Measurements from ENCODE around the gene CNIH1. TPM values are rescaled to one million over a fixed set of nuclear protein-coding genes. Genes with fewer than 3 reads are reported as not detected.
"Not testable (repeated sequence)": the region's sequence is repeated elsewhere in the genome, so short reads cannot be mapped to it uniquely, and the experiment has no call there.

CNIH1 gene
- total and polyA plus RNA-seq, 11 donors, result 40.3 to 190 (median 94.5) TPM

- Histone ChIP-seq H3K9me3 (no peaks in the 10 kb centered on the region), H3K27ac (no peak overlapping the region), H3K4me1 (peaks cover 0 to 21% (median 2%) of the 10 kb centered on the region in 12 donors), H3K4me3 (no peak overlapping the region), H3K27me3 (no peaks in the 10 kb centered on the region), H3K36me3 (no peaks in the 10 kb centered on the region)
- 82 to 97% (median 85%) methylated on average over 4 of the region's 4 CpGs for WGBS, 4 donors
- TF ChIP-seq CTCF (IDR thresholded peaks at IDR 0.05) (no peak), POLR2A (IDR thresholded peaks at IDR 0.05) (no peak)
- intact Hi-C loops (cut with DNase I), result no loop called here
- DNase-seq (no peak), ATAC-seq (no peak)
These were observed 45.9 kb downstream of the CNIH1 start for GRCh38 chr14:54395284-54395683.

GRCh38 chr14:54394596-54394995 is 46.6 kb downstream of the CNIH1 start:
- H3K4me1 ChIP-seq, result peaks cover 0 to 21% (median 2%) of the 10 kb centered on the region in 12 donors
- H3K36me3 ChIP-seq, result no peaks in the 10 kb centered on the region
- no peak overlapping the region for H3K27ac ChIP-seq
- ATAC-seq, result no peak
- 96 to 98% (median 97%) methylated on average over 20 to 27 of the region's 27 CpGs for WGBS, 4 donors
- H3K9me3 ChIP-seq, result no peaks in the 10 kb centered on the region
- H3K4me3 ChIP-seq, result no peak overlapping the region
- intact Hi-C loops (cut with DNase I), result no loop called here
- TF ChIP-seq CTCF (IDR thresholded peaks at IDR 0.05), result no peak
- no peak for TF ChIP-seq POLR2A (IDR thresholded peaks at IDR 0.05)
- H3K27me3 ChIP-seq, result no peaks in the 10 kb centered on the region
- no peak for DNase-seq

DNA sequence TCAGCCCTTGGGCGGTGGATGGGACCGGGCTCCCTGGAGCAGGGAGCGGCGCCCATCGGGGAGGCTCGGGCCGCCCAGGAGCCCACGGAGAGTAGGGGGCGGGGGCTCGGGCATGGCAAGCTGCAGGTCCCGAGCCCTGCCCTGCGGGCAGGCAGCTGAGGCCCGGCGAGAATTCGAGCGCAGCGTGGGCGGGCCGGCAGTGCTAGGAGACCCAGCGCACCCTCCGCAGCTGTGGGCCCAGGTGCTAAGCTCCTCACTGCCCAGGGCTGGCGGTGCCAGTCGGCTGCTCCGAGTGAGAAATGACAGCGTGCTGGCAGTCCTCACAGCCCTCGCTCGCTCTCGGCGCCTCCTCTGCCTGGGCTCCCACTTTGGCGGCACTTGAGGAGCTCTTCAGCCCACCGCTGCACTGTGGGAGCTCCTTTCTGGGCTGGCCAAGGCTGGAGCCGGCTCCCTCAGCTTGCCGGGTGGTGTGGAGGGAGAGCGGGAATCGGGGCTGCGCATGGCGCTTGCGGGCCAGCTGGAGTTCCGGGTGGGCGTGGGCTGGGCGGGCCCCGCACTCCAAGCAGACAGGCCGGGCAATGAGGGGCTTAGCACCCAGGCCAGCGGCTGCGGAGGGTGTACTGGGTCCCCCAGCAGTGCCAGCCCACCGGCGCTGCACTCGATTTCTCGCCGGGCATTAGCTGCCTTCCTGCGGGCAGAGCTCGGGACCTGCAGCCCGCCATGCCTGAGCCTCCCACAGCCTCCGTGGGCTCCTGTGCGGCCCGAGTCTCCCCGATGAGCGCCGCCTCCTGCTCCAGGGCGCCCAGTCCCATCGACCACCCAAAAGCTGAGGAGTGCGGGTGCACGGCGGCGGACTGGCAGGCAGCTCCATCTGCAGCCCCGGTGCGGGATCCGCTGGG is 47.9 kb downstream of the CNIH1 start:
- H3K27ac ChIP-seq; intact Hi-C loops (cut with DNase I); H3K9me3 ChIP-seq; H3K27me3 ChIP-seq; H3K4me3 ChIP-seq; DNase-seq; H3K36me3 ChIP-seq; ATAC-seq: not testable (repeated sequence)
- peaks cover 0 to 14% (median 2%) of the 10 kb centered on the region in 12 donors for H3K4me1 ChIP-seq
- 93 to 97% (median 95%) methylated on average over 14 to 68 of the region's 68 CpGs for WGBS, 4 donors

DNA sequence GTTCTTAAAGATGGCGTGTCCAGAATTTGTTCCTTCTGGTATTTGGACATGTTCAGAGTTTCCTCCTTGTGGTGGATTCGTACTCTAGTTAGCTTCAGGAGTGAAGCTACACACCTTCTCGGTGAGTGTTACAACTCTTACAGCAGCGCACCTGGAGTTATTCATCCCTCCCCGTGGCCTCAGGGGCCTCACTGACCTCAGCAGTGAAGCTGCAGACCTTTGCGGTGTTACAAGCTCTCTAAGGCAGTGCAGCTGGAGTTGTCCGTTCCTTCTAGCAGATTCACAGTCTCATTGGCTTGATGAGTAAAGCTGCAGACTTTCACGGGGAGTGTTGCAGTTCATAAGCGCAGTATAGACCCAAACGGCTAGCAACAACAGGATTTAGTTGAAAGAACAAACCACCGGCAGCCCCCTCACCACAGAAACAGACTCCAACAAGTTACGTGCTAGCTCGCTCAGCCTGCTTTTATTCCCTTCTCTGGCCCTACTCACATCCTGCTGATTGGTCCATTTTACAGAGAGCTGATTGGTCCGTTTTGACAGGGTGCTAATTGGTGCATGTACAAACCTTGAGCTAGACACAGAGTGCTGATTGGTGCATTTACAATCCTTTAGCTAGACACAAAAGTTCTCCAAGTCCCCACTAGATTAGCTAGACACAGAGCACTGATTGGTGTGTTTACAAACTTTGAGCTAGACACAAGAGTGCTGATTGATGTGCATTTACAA is 48.9 kb downstream of the CNIH1 start:
- TF ChIP-seq CTCF (IDR thresholded peaks at IDR 0.05) (no peak), POLR2A (IDR thresholded peaks at IDR 0.05) (no peak)
- no peaks in the 10 kb centered on the region for H3K27me3 ChIP-seq
- H3K4me3 ChIP-seq, result no peak overlapping the region
- intact Hi-C loops (cut with DNase I), result no loop called here
- H3K9me3 ChIP-seq, result no peaks in the 10 kb centered on the region
- WGBS, 4 donors, result 88 to 92% (median 89%) methylated on average over 14 of the region's 14 CpGs
- ATAC-seq (no peak), DNase-seq (no peak)
- H3K4me1 ChIP-seq, result peaks cover 0 to 7% (median under 1%) of the 10 kb centered on the region in 12 donors
- H3K36me3 ChIP-seq, result no peaks in the 10 kb centered on the region
- no peak overlapping the region for H3K27ac ChIP-seq
